Measurements from ENCODE around the gene TMEM116. TPM values are rescaled to one million over a fixed set of nuclear protein-coding genes. Genes with fewer than 3 reads are reported as not detected.

Gene TMEM116
- total RNA-seq, 6 experiments from 2014 or later = 3.9 to 5.5 (median 4.8) TPM

DNA sequence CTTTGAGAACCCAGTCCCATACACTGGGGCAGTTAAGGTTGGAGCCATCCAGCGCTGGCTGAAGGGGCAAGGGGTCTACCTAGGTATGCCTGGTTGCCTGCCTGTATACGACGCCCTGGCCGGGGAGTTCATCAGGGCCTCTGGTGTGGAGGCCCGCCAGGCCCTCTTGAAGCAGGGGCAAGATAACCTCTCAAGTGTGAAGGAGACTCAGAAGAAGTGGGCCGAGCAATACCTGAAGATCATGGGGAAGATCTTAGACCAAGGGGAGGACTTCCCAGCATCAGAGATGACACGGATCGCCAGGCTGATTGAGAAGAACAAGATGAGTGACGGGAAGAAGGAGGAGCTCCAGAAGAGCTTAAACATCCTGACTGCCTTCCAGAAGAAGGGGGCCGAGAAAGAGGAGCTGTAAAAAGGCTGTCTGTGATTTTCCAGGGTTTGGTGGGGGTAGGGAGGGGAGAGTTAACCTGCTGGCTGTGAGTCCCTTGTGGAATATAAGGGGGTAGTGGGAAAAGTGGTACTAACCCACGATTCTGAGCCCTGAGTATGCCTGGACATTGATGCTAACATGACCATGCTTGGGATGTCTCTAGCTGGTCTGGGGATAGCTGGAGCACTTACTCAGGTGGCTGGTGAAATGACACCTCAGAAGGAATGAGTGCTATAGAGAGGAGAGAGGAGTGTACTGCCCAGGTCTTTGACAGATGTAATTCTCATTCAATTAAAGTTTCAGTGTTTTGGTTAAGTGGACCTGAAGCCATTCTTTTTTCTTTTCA lies 9.5 kb upstream of the TMEM116 start:
- no peak for DNase-seq
- H3K27ac Mint-ChIP-seq = peak overlapping the region; percentile 55
- peaks cover 21% of the 10 kb centered on the region for H3K36me3 Mint-ChIP-seq (ENCODE audit: low read depth)
- no peak overlapping the region for H3K4me3 Mint-ChIP-seq
- TF ChIP-seq, protein P1, sequence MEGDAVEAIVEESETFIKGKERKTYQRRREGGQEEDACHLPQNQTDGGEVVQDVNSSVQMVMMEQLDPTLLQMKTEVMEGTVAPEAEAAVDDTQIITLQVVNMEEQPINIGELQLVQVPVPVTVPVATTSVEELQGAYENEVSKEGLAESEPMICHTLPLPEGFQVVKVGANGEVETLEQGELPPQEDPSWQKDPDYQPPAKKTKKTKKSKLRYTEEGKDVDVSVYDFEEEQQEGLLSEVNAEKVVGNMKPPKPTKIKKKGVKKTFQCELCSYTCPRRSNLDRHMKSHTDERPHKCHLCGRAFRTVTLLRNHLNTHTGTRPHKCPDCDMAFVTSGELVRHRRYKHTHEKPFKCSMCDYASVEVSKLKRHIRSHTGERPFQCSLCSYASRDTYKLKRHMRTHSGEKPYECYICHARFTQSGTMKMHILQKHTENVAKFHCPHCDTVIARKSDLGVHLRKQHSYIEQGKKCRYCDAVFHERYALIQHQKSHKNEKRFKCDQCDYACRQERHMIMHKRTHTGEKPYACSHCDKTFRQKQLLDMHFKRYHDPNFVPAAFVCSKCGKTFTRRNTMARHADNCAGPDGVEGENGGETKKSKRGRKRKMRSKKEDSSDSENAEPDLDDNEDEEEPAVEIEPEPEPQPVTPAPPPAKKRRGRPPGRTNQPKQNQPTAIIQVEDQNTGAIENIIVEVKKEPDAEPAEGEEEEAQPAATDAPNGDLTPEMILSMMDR (IDR thresholded peaks at IDR 0.05) = no peak
- H3K4me1 Mint-ChIP-seq (ENCODE audit: low read depth) = peaks cover 34% of the 10 kb centered on the region
- H3K9me3 Mint-ChIP-seq = no peaks in the 10 kb centered on the region
- peaks cover 7% of the 10 kb centered on the region for H3K27me3 Mint-ChIP-seq (ENCODE audit: insufficient read depth)

DNA sequence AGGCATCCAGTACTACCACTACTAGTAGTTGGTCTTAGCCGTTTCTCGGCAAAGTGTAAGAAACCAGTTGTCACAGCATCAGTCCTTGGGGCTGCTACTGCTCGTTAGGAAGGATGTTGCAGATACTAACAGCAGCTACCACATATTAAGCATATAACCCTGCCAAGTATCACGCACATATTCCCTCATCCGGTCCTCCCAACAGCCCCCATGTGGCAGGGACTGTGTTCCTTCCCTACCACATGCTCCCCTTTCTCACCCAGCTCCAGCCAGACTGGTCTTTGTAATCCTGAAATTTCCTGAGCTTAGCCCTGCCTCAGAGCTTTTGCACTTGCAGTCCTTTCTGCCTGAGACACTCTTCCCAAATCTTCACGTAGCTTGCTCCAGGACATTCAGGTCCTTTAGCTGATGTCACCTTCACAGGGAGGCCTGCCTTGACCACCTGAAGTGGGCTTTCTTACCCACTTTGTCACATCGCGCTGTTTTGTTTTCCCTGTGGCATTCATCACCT lies 8.0 kb upstream of the TMEM116 start:
- H3K27me3 Mint-ChIP-seq (ENCODE audit: insufficient read depth) = peaks cover 7% of the 10 kb centered on the region
- peaks cover 28% of the 10 kb centered on the region for H3K36me3 Mint-ChIP-seq (ENCODE audit: low read depth)
- no peak overlapping the region for H3K4me3 Mint-ChIP-seq
- H3K9me3 Mint-ChIP-seq = no peaks in the 10 kb centered on the region
- peak overlapping the region; percentile 52 for H3K27ac Mint-ChIP-seq
- TF ChIP-seq, protein P1 (IDR thresholded peaks at IDR 0.05) = no peak
- H3K4me1 Mint-ChIP-seq (ENCODE audit: low read depth) = peaks cover 39% of the 10 kb centered on the region
- no peak for DNase-seq

DNA sequence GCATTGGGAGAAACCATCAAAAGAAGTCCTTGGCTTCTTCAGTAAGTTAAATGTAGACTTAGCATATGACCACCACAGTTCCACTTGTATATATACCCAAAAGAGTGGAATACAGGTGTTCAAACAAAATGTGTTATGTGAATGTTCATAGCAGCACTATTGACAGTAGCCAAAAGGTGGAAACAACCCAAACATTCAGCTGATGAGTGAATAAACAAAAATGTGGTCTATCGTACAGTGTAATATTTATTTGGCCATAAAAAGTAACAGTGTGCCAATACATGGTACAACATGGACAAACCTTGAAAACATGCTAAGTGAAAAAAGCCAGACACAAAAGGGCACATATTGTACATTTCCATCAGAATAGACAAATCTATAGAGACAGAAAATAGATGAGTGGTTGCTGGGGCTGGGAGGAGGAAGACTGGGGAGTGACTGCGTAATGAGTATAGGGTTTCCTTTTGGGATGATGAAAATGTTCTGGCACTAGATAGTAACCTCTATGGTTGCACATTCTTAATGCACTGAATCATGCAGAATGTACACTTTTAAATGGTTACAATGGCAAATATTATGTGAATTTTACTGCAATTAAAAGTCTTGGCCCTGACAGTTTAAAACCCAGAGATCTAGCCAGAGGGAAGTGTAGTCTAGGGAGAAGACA lies 5.7 kb upstream of the TMEM116 start:
- Mint-ChIP-seq H3K4me1 (ENCODE audit: low read depth) (peaks cover 50% of the 10 kb centered on the region), H3K27me3 (ENCODE audit: insufficient read depth) (peaks cover 5% of the 10 kb centered on the region), H3K4me3 (peak overlapping the region; percentile 29), H3K36me3 (ENCODE audit: low read depth) (peaks cover 34% of the 10 kb centered on the region), H3K9me3 (no peaks in the 10 kb centered on the region), H3K27ac (peak overlapping the region; percentile 49)
- DNase-seq = peak; percentile 74
- TF ChIP-seq, protein P1 (IDR thresholded peaks at IDR 0.05) = no peak

DNA sequence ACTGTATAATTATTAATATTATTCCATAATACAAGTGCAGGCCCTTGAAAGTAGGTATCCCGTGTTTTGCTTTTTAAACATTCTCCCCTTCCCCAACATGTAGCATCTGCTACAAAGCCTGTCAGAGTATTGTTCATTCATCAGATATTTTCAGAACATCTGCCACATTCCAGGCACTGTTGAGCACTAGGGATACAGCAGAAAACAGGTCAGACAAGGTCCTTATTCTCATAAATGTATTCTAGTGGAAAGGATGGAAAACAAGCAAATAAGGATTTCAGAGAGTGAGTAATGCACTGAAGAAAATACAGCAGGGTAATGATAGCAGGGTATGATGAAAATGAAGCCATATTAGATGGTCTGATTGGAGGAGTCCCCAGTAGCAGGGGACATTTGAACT lies 4.1 kb upstream of the TMEM116 start:
- Mint-ChIP-seq H3K4me3 (no peak overlapping the region; the same call in 1 of the 2 replicates), H3K4me1 (ENCODE audit: low read depth) (peaks cover 57% of the 10 kb centered on the region), H3K27me3 (ENCODE audit: insufficient read depth) (peaks cover 4% of the 10 kb centered on the region), H3K9me3 (no peaks in the 10 kb centered on the region), H3K36me3 (ENCODE audit: low read depth) (peaks cover 30% of the 10 kb centered on the region), H3K27ac (peak overlapping the region; percentile 50)
- TF ChIP-seq, protein P1 (IDR thresholded peaks at IDR 0.05) = no peak
- no peak for DNase-seq

DNA sequence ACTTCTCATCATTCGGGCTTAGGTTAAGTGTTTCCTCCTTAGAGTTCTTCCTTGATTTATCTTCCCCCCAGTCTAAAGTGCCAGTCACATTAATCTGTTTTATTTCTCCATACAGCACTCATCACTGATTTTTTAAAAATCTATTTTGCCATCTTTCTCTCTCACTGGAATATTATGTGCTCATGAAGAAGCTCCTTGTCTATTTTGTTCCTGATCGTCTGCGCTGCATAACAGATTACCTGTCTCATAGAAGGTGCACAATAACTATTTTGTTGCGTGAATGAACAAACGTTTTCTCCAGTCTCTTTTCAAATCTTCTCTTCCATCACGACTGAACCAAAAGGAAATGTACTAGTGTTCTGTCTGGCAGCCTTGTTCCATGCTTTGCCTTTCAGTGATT lies 3.0 kb upstream of the TMEM116 start:
- H3K36me3 Mint-ChIP-seq (ENCODE audit: low read depth) = peaks cover 32% of the 10 kb centered on the region
- DNase-seq = no peak
- TF ChIP-seq, protein P1 (IDR thresholded peaks at IDR 0.05) = no peak
- H3K4me1 Mint-ChIP-seq (ENCODE audit: low read depth) = peaks cover 67% of the 10 kb centered on the region
- H3K4me3 Mint-ChIP-seq = peak overlapping the region; percentile 24
- H3K9me3 Mint-ChIP-seq = no peaks in the 10 kb centered on the region
- no peak overlapping the region; the same call in 1 of the 2 replicates for H3K27ac Mint-ChIP-seq
- H3K27me3 Mint-ChIP-seq (ENCODE audit: insufficient read depth) = peaks cover 7% of the 10 kb centered on the region

All from HFFc6 (cell line).